ENCODE results near the gene TBC1D1. TPM values are rescaled to one million over a fixed set of nuclear protein-coding genes. Genes with fewer than 3 reads are reported as not detected.

TBC1D1 gene
- polyA plus RNA-seq, 3 donors from 2014 or later = 15.2 to 33.3 (median 18.0) TPM

DNA sequence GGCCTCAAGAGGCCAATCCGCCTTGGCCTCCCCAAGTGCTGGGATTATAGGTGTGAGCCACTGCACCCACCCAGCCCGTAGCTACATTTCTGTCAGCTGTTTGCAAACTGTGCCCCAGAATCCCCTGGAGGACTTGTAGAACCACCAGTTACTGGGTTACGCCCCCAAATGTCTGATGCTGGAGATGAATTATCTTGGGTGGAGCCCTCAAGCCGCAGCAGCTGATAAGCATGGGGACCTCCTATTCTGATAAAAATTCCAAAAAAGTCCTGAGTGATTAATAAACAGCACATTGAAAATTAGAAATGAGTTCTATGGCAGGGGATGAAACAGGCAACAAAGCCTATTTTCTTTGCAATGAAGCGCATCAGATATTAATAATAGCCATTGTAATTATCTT lies 174.3 kb downstream of the TBC1D1 start:
- Mint-ChIP-seq H3K4me3 (no peak overlapping the region), H3K27me3 (ENCODE audit: low read depth in 3 of 3) (peaks cover 0 to 2% (median 0%) of the 10 kb centered on the region in 3 donors), H3K4me1 (peaks cover 15 to 27% of the 10 kb centered on the region in 2 donors), H3K36me3 (peaks cover 0 to 24% (median 13%) of the 10 kb centered on the region in 3 donors), H3K27ac (no peak overlapping the region), H3K9me3 (no peaks in the 10 kb centered on the region)
- no peak for DNase-seq

DNA sequence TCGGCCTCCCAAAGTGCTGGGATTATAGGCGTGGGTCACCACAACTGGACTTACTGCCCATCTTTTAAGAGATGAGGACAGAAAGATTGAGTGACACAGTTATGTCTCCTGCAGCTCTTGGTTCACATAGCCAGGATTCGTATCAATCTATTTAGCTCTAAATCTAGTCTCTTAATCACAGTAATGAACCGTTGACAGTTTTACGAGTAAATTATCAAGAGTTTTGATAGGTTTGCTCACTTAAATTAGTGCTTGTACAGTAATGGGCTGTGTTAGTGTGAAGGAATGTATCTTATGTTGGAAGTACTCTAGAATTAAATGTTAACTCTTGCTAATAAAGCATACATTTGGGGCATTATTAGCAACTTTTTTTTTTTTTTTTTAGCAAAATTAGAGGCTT lies 175.0 kb downstream of the TBC1D1 start:
- no peak for DNase-seq
- Mint-ChIP-seq H3K36me3 (peaks cover 0 to 19% (median 18%) of the 10 kb centered on the region in 3 donors), H3K4me1 (peaks cover 15 to 27% of the 10 kb centered on the region in 2 donors), H3K27ac (no peak overlapping the region), H3K4me3 (no peak overlapping the region), H3K27me3 (ENCODE audit: low read depth in 3 of 3) (peaks cover 0 to 2% (median 0%) of the 10 kb centered on the region in 3 donors), H3K9me3 (no peaks in the 10 kb centered on the region)

DNA sequence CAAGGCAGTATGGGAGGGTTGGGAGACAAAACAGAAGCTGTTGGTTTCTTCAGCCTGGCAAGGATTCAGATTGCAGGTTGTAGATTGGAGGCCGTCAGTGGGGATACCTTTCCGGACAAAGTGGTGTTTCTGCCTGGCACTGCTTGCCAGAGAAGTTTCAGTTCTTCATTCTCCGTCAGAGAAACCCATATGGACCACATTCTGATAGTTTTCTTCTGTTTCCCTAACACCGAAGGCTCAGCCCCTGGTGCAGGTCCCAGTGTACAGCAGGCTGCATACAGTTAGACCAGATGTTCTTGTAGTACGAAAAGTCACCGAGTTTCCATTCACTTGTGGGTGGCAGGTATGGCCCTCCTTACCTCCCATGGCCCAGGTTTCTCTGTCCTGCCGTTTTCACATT lies 176.6 kb downstream of the TBC1D1 start:
- peaks cover 0 to 2% (median 0%) of the 10 kb centered on the region in 3 donors for H3K27me3 Mint-ChIP-seq (ENCODE audit: low read depth in 3 of 3)
- no peak for DNase-seq
- no peaks in the 10 kb centered on the region for H3K9me3 Mint-ChIP-seq
- H3K36me3 Mint-ChIP-seq = peaks cover 0 to 24% (median 20%) of the 10 kb centered on the region in 3 donors
- H3K4me1 Mint-ChIP-seq = peaks cover 10 to 31% of the 10 kb centered on the region in 2 donors
- no peak overlapping the region for H3K4me3 Mint-ChIP-seq
- no peak overlapping the region for H3K27ac Mint-ChIP-seq

DNA sequence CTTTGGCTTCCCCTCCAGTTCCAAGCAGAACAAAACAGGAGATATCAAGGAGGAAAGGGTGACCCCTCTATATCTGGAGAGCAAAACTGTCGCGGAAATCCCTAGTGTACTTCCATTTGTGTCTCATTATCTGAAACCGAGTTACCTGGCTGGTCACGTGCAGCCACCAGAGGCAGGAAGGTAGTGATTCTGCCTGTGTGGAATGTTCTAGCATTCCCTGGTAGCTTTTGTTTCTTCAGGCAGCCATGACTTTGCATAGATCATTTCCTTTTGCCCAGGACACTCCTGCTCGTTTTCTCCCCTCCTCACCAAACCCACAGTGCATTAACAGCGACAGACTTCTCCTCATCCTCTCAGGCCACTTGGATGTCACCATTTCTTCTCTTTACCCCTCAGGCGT lies 177.2 kb downstream of the TBC1D1 start:
- DNase-seq = no peak
- Mint-ChIP-seq H3K9me3 (no peaks in the 10 kb centered on the region), H3K4me1 (peaks cover 6 to 31% of the 10 kb centered on the region in 2 donors), H3K27me3 (ENCODE audit: low read depth in 3 of 3) (no peaks in the 10 kb centered on the region), H3K36me3 (peaks cover 0 to 29% (median 20%) of the 10 kb centered on the region in 3 donors), H3K4me3 (no peak overlapping the region), H3K27ac (peak overlapping the region in 1 of 6 donors; percentile 41)

DNA sequence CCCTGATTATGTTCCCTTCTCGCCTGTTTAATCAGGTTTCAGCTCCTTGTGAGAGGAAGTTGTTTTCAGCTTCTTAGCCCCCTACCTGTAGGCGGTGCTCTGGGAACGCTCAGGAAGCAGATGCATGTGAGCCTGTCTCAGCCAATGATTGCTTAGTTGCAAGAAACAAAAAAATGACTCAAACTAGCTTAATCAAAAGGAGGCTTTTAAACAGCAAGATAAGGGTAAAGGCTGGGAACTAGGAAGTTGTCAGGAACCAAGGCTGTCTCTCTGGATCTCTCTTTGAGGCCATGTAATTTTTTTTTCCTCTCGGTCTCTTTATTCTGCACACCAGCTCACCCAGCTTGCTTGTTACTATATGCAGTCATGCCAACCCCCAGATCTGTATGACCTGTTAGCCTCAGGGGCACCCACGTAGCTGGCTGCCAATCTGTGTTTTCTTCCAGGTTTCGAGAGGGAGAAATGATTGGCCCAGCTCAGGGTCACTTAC lies 178.4 kb downstream of the TBC1D1 start:
- Mint-ChIP-seq H3K27me3 (ENCODE audit: low read depth in 3 of 3) (no peaks in the 10 kb centered on the region), H3K4me3 (no peak overlapping the region), H3K9me3 (no peaks in the 10 kb centered on the region), H3K27ac (peak overlapping the region in 1 of 6 donors; percentile 7), H3K36me3 (peaks cover 4 to 29% (median 17%) of the 10 kb centered on the region in 3 donors), H3K4me1 (peaks cover 6 to 30% of the 10 kb centered on the region in 2 donors)
- DNase-seq = no peak

DNA sequence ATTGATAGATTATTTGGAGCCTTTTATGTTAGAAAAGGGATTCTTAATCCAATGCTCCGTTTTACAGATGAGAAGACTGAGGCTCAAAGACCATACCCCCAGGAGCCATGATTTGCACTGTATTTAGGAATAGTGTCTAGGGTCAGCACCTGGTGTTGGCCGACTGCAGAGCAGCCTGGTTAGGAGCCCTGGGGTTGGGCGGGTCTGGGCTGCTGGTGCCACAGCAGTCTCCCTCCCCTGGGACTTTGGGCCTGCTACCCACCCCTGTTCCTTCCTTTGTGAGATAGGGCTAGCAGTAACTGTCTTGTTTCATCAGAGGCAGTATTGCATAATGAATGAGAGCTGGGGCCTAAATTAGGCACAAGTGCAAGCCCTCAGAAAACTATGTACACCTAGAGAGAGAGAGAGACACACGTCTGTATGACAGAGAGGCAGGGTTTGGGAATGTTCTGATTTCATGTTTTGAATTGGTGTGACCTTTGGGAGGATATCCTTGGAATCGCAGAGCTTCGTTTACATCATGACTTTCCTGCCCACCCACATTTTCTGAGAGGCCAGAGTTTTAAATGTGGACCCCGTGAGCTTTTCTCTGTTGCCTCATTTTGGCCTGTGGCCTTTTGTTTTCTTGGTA lies 181.0 kb downstream of the TBC1D1 start:
- H3K27me3 Mint-ChIP-seq (ENCODE audit: low read depth in 3 of 3) = no peaks in the 10 kb centered on the region
- peaks cover 6 to 30% of the 10 kb centered on the region in 2 donors for H3K4me1 Mint-ChIP-seq

DNA sequence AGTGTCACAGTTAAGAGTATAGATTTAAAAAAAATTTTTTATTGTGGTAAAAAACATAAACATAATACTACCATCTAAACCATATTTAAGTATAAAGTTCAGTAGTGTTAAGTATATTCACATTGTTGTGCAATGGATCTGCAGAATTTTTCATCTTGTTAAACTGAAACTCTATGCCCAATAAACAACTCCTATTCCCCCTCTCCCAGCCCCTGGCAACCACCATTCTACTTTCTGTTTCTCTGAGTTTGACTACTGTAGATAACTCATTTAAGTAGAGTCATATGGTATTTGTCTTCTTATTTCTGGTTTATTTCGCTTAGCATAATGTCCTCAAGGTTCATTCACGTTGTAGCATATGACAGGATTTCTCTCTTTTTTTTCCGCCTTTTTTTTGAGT lies 181.7 kb downstream of the TBC1D1 start:
- Mint-ChIP-seq H3K27me3 (ENCODE audit: low read depth in 3 of 3) (no peaks in the 10 kb centered on the region), H3K36me3 (peaks cover 18 to 48% (median 24%) of the 10 kb centered on the region in 3 donors), H3K9me3 (no peaks in the 10 kb centered on the region), H3K4me3 (no peak overlapping the region), H3K27ac (peak overlapping the region in 2 of 6 donors; percentile 9 to 42), H3K4me1 (peaks cover 6 to 30% of the 10 kb centered on the region in 2 donors)
- DNase-seq = no peak

More for the DNA sequence above, 181.0 kb downstream of the TBC1D1 start:
- Mint-ChIP-seq H3K9me3 (no peaks in the 10 kb centered on the region), H3K27ac (peak overlapping the region in 2 of 6 donors; percentile 9 to 62), H3K4me3 (no peak overlapping the region), H3K36me3 (peaks cover 16 to 48% (median 21%) of the 10 kb centered on the region in 3 donors)
- DNase-seq = no peak

DNA sequence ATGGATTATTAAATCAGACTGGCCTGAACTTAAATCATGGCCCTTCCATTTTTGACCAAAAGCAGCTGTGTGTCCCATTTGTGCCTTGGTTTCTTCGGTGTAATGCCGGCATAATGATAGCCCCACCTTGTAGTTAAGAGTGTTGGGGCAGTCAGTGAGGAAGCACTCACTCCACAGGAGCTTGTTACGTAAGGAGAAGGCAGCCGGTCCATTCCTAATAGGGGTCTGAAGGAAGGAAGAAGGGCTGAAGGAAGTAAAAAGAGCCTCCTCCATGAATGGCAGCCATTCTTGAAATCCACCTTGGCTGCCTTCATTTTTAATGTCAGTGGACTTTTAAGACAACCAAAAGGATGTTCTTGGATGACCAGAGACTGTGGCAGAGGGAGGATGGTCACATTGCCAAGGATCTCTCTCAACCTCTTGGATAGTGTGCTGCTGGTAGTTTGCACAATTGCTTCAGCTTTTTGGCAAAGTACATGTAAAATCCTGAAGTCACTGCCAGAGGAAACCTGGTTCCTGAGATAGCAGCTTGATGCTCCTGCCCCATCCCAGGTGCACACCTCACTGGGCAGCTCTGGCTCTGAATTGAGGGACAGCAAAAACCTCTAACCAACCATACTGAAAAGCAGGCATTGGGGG lies 182.8 kb downstream of the TBC1D1 start:
- peaks cover 12 to 36% of the 10 kb centered on the region in 2 donors for H3K4me1 Mint-ChIP-seq
- H3K36me3 Mint-ChIP-seq = peaks cover 17 to 41% (median 18%) of the 10 kb centered on the region in 3 donors
- no peaks in the 10 kb centered on the region for H3K9me3 Mint-ChIP-seq
- H3K4me3 Mint-ChIP-seq = no peak overlapping the region
- no peak overlapping the region for H3K27ac Mint-ChIP-seq
- no peak for DNase-seq
- no peaks in the 10 kb centered on the region for H3K27me3 Mint-ChIP-seq (ENCODE audit: low read depth in 3 of 3)

DNA sequence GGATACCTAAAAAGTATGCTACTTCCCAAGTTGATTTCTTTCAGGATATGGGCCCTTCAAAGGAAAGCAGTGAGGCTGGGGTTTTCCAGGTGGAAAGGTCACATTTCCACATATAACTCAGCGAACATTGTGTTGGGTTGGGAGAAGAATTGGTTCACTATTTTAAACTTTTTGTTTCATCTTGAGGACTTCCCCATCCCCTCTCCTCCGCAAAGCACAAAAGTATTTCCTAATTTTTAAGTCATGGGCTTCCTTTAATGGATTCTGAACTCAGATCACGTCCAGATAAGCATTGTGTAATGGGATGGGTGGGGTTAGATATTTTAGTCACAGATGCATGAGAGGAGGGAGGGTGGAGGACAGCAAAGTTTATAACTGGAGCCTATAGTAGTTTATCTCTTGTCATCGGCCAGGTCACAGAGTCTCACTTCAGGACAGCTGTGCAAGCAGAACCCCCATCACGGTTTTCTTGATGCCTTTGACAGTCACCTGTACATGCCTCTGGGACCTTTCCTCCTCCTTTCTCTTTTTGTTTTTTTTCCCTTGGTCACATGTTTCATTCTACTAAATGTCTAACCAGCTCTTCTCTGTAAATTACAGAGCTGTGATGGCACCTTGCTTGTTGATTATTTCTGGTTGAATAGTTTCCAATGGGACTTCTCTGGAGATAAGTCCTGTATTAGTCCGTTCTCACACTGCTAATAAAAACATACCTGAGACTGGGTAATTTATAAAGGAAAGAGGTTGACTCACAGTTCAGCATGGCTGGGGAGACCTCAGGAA lies 184.7 kb downstream of the TBC1D1 start:
- Mint-ChIP-seq H3K27me3 (ENCODE audit: low read depth in 3 of 3) (no peaks in the 10 kb centered on the region), H3K36me3 (peaks cover 20 to 42% (median 23%) of the 10 kb centered on the region in 3 donors), H3K27ac (peak overlapping the region in 1 of 6 donors; percentile 80), H3K4me1 (peaks cover 15 to 31% of the 10 kb centered on the region in 2 donors), H3K4me3 (no peak overlapping the region), H3K9me3 (no peaks in the 10 kb centered on the region)
- no peak for DNase-seq

DNA sequence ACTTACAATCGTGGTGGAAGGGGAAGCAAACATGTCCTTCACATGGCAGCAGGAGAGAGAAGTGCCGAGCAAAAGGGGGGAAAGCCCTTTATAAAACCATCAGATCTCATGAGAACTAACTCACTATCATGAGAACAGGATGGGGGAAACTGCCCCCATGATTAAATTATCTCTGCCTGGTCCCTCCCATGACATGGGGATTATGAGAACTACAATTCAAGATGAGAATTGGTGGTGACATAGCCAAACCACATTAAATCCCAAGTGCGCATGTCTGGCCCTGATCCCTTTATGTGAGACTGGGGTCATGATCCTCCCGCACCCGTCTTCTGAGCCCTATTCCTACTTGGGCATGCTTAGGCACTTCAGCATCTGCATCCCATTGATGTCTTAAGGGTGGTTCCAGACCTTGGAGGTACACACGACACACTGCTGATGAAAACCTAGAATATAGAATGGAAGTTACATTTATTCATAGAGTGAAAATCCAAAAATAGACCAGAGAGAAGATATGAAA lies 185.3 kb downstream of the TBC1D1 start:
- H3K36me3 Mint-ChIP-seq = peaks cover 14 to 39% (median 23%) of the 10 kb centered on the region in 3 donors
- peak overlapping the region in 2 of 6 donors; percentile 22 to 80 for H3K27ac Mint-ChIP-seq

DNA sequence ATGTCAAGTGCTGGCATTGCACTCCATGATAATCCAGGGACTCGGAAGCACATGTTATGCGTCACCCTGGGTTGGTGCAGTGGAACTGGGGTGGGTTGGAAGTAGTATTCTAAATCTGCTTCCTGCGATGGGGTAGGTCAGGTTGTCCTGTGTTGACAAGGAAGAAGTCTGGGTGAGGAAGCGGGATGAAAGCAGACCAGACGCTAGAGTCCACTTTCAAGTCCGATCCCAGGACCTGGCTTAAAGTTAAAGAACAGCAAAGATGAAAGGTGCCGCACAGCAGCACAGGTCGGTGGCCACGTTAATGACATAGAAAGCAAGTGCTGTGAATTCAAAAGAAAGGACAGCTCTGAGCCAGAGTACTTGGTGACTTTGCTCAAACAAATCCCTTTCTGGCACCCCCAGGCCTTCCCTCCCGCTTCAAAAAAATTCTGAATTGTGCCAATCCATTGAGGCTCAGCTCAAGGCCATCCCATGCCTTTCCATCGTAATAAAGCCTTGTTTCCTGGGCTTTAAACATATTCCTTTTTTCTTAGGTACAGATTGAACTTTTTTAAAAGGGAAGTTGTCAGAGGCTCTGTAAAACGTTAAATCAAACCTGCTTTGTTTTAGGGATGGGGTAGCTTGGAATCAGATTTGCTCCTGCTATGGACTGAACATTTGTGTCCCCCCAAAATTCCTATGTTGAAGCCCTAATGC lies 187.1 kb downstream of the TBC1D1 start:
- H3K27ac Mint-ChIP-seq = peak overlapping the region in 4 of 6 donors; percentile 21 to 62 (median 56)
- peaks cover 16 to 44% (median 29%) of the 10 kb centered on the region in 3 donors for H3K36me3 Mint-ChIP-seq

More for the DNA sequence above, 185.3 kb downstream of the TBC1D1 start:
- no peaks in the 10 kb centered on the region for H3K27me3 Mint-ChIP-seq (ENCODE audit: low read depth in 3 of 3)
- DNase-seq = no peak
- H3K4me1 Mint-ChIP-seq = peaks cover 15 to 31% of the 10 kb centered on the region in 2 donors
- H3K9me3 Mint-ChIP-seq = no peaks in the 10 kb centered on the region
- no peak overlapping the region for H3K4me3 Mint-ChIP-seq

DNA sequence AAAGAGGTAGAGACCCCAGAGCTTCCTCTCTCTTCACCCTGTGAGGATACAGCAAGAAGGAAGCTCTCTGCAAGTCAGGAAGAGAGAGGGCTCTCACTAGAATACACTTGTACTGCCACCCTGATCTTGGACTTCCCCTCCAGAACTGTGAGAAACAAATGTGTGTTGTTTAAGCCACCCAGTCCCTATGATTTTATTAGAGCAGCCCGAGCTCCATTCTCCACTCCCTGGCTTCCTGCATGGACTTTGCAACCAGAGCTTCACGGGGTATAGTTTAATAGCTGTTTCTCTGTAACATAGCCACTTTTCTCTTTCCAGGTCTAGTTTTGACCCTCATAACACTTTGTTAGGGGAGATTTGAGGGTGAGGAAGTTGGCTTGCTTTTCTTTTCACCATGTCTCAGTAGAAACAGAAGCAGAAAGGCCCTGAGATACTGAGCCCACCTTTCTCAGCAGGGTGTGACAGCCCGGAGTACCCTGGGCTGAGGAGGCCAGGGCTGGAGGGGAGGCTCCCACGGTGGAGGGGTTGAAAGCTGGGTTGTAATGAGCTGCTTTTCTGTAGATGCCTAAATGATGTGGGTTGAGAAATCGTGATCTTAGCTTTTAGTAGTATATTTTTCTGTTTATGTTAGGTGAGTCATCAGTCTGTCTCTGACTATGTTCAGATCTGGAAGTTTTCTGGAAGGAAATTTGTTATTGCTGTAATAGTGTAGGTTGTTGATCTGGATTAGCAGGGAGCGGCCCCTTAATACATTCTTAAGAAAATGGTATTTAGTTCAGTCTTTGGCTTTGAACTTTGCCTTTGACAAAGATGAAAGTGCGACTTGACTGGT lies 187.9 kb downstream of the TBC1D1 start:
- H3K36me3 Mint-ChIP-seq = peaks cover 15 to 40% (median 27%) of the 10 kb centered on the region in 3 donors
- peak overlapping the region; percentile 21 to 88 (median 57) for H3K27ac Mint-ChIP-seq
- H3K9me3 Mint-ChIP-seq = no peaks in the 10 kb centered on the region
- H3K27me3 Mint-ChIP-seq (ENCODE audit: low read depth in 3 of 3) = no peaks in the 10 kb centered on the region
- H3K4me1 Mint-ChIP-seq = peaks cover 12% of the 10 kb centered on the region in 2 donors
- no peak for DNase-seq
- H3K4me3 Mint-ChIP-seq = peak overlapping the region in 1 of 5 donors; percentile 1

More for the DNA sequence above, 187.1 kb downstream of the TBC1D1 start:
- Mint-ChIP-seq H3K4me1 (peaks cover 12 to 14% of the 10 kb centered on the region in 2 donors), H3K4me3 (no peak overlapping the region), H3K9me3 (no peaks in the 10 kb centered on the region), H3K27me3 (ENCODE audit: low read depth in 3 of 3) (no peaks in the 10 kb centered on the region)
- no peak for DNase-seq
